VCaP (cell line): Measurements from ENCODE around the gene PABPC1L.

Experiments
- H3K27ac ChIP-seq: fragments of 450-650 bp; 2 replicates; pipeline ENCODE4 v1.5.1; 2017
- CTCF ChIP-seq: fragments of 450-650 bp; conservative IDR thresholded peaks from 2 replicates; pipeline ENCODE4 v1.5.1; 2017; ENCODE audit warnings: mild to moderate bottlenecking, moderate library complexity

Gene PABPC1L

GRCh38 chr20:44917399-44917798 is 7.5 kb downstream of the PABPC1L start:
- no peak for TF ChIP-seq CTCF
- H3K27ac ChIP-seq = no peak overlapping the region

- H3K27ac ChIP-seq = no peak overlapping the region
- no peak for TF ChIP-seq CTCF
These were observed 8.5 kb downstream of the PABPC1L start for GRCh38 chr20:44918342-44918741.

- TF ChIP-seq CTCF = no peak
- H3K27ac ChIP-seq = no peak overlapping the region
These were observed 8.9 kb downstream of the PABPC1L start for GRCh38 chr20:44918761-44919160.

- H3K27ac ChIP-seq = no peak overlapping the region
- TF ChIP-seq CTCF = no peak
These were observed 11.6 kb downstream of the PABPC1L start for GRCh38 chr20:44921447-44921846.

- TF ChIP-seq CTCF = no peak
- no peak overlapping the region for H3K27ac ChIP-seq
These were observed 14.7 kb downstream of the PABPC1L start for GRCh38 chr20:44924541-44924940.

GRCh38 chr20:44928595-44928994 is 18.7 kb downstream of the PABPC1L start:
- no peak overlapping the region for H3K27ac ChIP-seq
- TF ChIP-seq CTCF = no peak

GRCh38 chr20:44930517-44931168 is 20.8 kb downstream of the PABPC1L start:
- TF ChIP-seq CTCF = no peak
- no peak overlapping the region for H3K27ac ChIP-seq
